Natural killer cell (primary cell): ENCODE data around the gene DIAPH3. TPM values are rescaled to one million over a fixed set of nuclear protein-coding genes. Genes with fewer than 3 reads are reported as not detected.

Experiments used
- ATAC-seq, 3 donors: fragments of 150-1000 bp in 2 of 3; fragments of 200-7000 bp in 1 of 3; cut with Tn5 transposase; 1 replicate in 1 of 3; 2 replicates in 2 of 3; pipeline ENCODE4 v1.10.0; 2021; ENCODE audit warnings: mild to moderate bottlenecking in 2 of 3, moderate library complexity in 2 of 3
- DNase-seq, 2 donors: peaks; one replicate each; pipeline versions ENCODE4 v3.0.0 to v3.0.0-alpha.2; 2013 to 2021; ENCODE audit warnings: mixed read lengths in 1 of 2
- H3K27ac ChIP-seq: one replicate; pipeline ENCODE4 v1.5.1; 2013; ENCODE audit warnings: mild to moderate bottlenecking, low read length
- H3K27me3 ChIP-seq: one replicate; pipeline ENCODE4 v1.6.1; 2013; ENCODE audit warnings: low read length; ENCODE audit not compliant: control insufficient read depth, insufficient read depth
- H3K36me3 ChIP-seq: one replicate; pipeline ENCODE4 v1.6.1; 2013; ENCODE audit warnings: low read length; ENCODE audit not compliant: control insufficient read depth, insufficient read depth
- H3K4me1 ChIP-seq: one replicate; pipeline ENCODE4 v1.6.1; 2013; ENCODE audit warnings: low read length; ENCODE audit not compliant: control insufficient read depth, insufficient read depth
- H3K4me3 ChIP-seq: one replicate; pipeline ENCODE4 v1.5.1; 2013; ENCODE audit warnings: low read length
- H3K9me3 ChIP-seq: one replicate; pipeline ENCODE4 v1.6.1; 2013; ENCODE audit warnings: low read length; ENCODE audit not compliant: control insufficient read depth, insufficient read depth
- H3K27ac Mint-ChIP-seq, 2 donors: one replicate each; pipeline ENCODE4 v1.8.0; 2022; ENCODE audit warnings: mild to moderate bottlenecking in 2 of 2, mixed read lengths in 2 of 2, moderate library complexity in 1 of 2
- H3K27me3 Mint-ChIP-seq, 2 donors: one replicate each; pipeline ENCODE4 v1.8.0; 2022; ENCODE audit warnings: low read depth in 2 of 2, mixed read lengths in 2 of 2
- H3K36me3 Mint-ChIP-seq: one replicate; pipeline ENCODE4 v1.8.0; 2022; ENCODE audit warnings: mixed read lengths
- H3K4me1 Mint-ChIP-seq, 2 donors: one replicate each; pipeline ENCODE4 v1.8.0; 2022; ENCODE audit warnings: mixed read lengths in 2 of 2
- H3K4me3 Mint-ChIP-seq: one replicate; pipeline ENCODE4 v1.8.0; 2022; ENCODE audit warnings: mild to moderate bottlenecking, moderate library complexity, mixed read lengths
- H3K9me3 Mint-ChIP-seq, 2 donors: one replicate each; pipeline ENCODE4 v1.8.0; 2022; ENCODE audit warnings: mixed read lengths in 2 of 2
- CTCF ChIP-seq: fragments of 200-600 bp; IDR thresholded peaks from one replicate; pipeline ENCODE4 v1.8.0; 2022; ENCODE audit warnings: antibody characterized with exemption
- WGBS: methylation state at CpG from one replicate; pipeline ENCODE4 v1.1.7; 2013; ENCODE audit warnings: missing lambda C conversion rate; ENCODE audit not compliant: insufficient coverage; 5-methylcytosine and 5-hydroxymethylcytosine counted together
- intact Hi-C: fragments of 100-400 bp; cut with micrococcal nuclease; formaldehyde crosslinking; loops from one replicate; pipeline ENCODE4 v1.14.2; 2022
- total RNA-seq, 4 donors: library from RNA; stranded (reverse); fragments of 120-200 nt in 1 of 4; gene quantifications; one replicate each; pipeline versions ENCODE4 v1.2.3 to v1.2.4, GENCODE V29; 2013 to 2022

Gene DIAPH3
- total RNA-seq, 3 donors from 2014 or later (not counting 1 experiment from before 2014, with no cell fraction given), result 0.54 to 1.0 (median 0.98) TPM

GRCh38 chr13:59883885-59884284 lies 279.8 kb downstream of the DIAPH3 start:
- H3K4me1 Mint-ChIP-seq, result no peaks in the 10 kb centered on the region

GRCh38 chr13:59880468-59880867 lies 283.3 kb downstream of the DIAPH3 start:
- DNase-seq (no peak), ATAC-seq (no peak)
- no peak overlapping the region for H3K4me3 ChIP-seq
- no peaks in the 10 kb centered on the region for H3K27me3 ChIP-seq
- intact Hi-C loops, result no loop called here
- H3K27ac Mint-ChIP-seq, result no peak overlapping the region
- H3K27ac ChIP-seq, result no peak overlapping the region
- no peaks in the 10 kb centered on the region for H3K27me3 Mint-ChIP-seq
- WGBS, result no CpG with 5 or more reads among the region's 1 CpG
- no peak overlapping the region for H3K4me3 Mint-ChIP-seq
- no peaks in the 10 kb centered on the region for H3K9me3 ChIP-seq
- peaks cover 0 to 2% of the 10 kb centered on the region in 2 donors for H3K9me3 Mint-ChIP-seq
- H3K36me3 Mint-ChIP-seq, result no peaks in the 10 kb centered on the region
- TF ChIP-seq CTCF, result no peak
- no peaks in the 10 kb centered on the region for H3K36me3 ChIP-seq
- H3K4me1 Mint-ChIP-seq, result no peaks in the 10 kb centered on the region
- H3K4me1 ChIP-seq, result no peaks in the 10 kb centered on the region

More at GRCh38 chr13:59883885-59884284, 279.8 kb downstream of the DIAPH3 start:
- Histone ChIP-seq H3K27me3 (no peaks in the 10 kb centered on the region), H3K36me3 (no peaks in the 10 kb centered on the region), H3K9me3 (no peaks in the 10 kb centered on the region), H3K27ac (no peak overlapping the region), H3K4me3 (no peak overlapping the region), H3K4me1 (no peaks in the 10 kb centered on the region)
- no peaks in the 10 kb centered on the region for H3K36me3 Mint-ChIP-seq
- no peak overlapping the region for H3K27ac Mint-ChIP-seq
- WGBS, result 96% methylated on average over 5 of the region's 5 CpGs
- no peak overlapping the region for H3K4me3 Mint-ChIP-seq
- intact Hi-C loops, result no loop called here
- ATAC-seq, result no peak
- no peaks in the 10 kb centered on the region for H3K9me3 Mint-ChIP-seq
- DNase-seq, result no peak
- no peak for TF ChIP-seq CTCF
- H3K27me3 Mint-ChIP-seq, result no peaks in the 10 kb centered on the region

DNA sequence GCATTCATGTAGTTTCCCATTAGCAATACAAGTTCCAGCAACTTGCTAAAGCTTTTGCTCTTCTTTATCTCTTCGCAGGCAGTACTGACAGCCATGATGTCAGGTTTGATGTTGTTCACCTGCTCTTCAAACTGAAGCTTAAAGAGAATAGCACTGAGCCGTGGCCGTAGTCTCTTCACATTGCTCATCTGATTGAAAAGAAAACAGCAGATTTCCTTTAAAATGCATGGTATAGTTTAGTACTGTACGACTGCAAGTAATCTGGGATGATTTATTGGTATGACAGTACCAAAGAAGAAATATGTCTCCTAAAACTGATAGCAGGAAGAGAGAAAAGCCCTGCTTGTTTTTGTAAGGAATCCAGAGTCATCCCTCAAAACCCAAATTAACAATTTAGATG lies 284.4 kb downstream of the DIAPH3 start:
- H3K27me3 Mint-ChIP-seq, result no peaks in the 10 kb centered on the region
- no peak overlapping the region for H3K4me3 ChIP-seq
- H3K36me3 Mint-ChIP-seq, result no peaks in the 10 kb centered on the region
- H3K4me3 Mint-ChIP-seq, result no peak overlapping the region
- no peaks in the 10 kb centered on the region for H3K36me3 ChIP-seq
- TF ChIP-seq CTCF, result no peak
- no peak overlapping the region for H3K27ac ChIP-seq
- peaks cover 0 to 2% of the 10 kb centered on the region in 2 donors for H3K9me3 Mint-ChIP-seq
- H3K27ac Mint-ChIP-seq, result no peak overlapping the region
- no peaks in the 10 kb centered on the region for H3K4me1 Mint-ChIP-seq
- H3K9me3 ChIP-seq, result no peaks in the 10 kb centered on the region
- DNase-seq, result no peak
- no peak for ATAC-seq
- intact Hi-C loops, result no loop called here
- 94% methylated on average over 4 of the region's 4 CpGs for WGBS
- H3K27me3 ChIP-seq, result no peaks in the 10 kb centered on the region
- no peaks in the 10 kb centered on the region for H3K4me1 ChIP-seq

- H3K9me3 ChIP-seq, result no peaks in the 10 kb centered on the region
- intact Hi-C loops, result no loop called here
Observed at GRCh38 chr13:59877933-59878332, 285.8 kb downstream of the DIAPH3 start.

More at GRCh38 chr13:59877933-59878332, 285.8 kb downstream of the DIAPH3 start:
- 97% methylated on average over 2 of the region's 2 CpGs for WGBS
- Histone ChIP-seq H3K4me3 (no peak overlapping the region), H3K36me3 (no peaks in the 10 kb centered on the region), H3K4me1 (no peaks in the 10 kb centered on the region), H3K27ac (no peak overlapping the region), H3K27me3 (no peaks in the 10 kb centered on the region)
- TF ChIP-seq CTCF, result no peak
- H3K27ac Mint-ChIP-seq, result no peak overlapping the region
- H3K27me3 Mint-ChIP-seq, result no peaks in the 10 kb centered on the region
- H3K36me3 Mint-ChIP-seq, result no peaks in the 10 kb centered on the region
- H3K4me3 Mint-ChIP-seq, result no peak overlapping the region
- ATAC-seq, result no peak
- H3K4me1 Mint-ChIP-seq, result no peaks in the 10 kb centered on the region
- H3K9me3 Mint-ChIP-seq, result peaks cover 0 to 2% of the 10 kb centered on the region in 2 donors
- no peak for DNase-seq
